HUES64 (cell line): ENCODE results near the gene NFIB.

Experiments
- H3K27ac ChIP-seq: 2 replicates; pipeline ENCODE4 v1.7.0; 2013; ENCODE audit warnings: low read depth, low read length, inconsistent platforms
- H3K27me3 ChIP-seq: 2 replicates; pipeline ENCODE4 v1.6.1; 2013; ENCODE audit warnings: mild to moderate bottlenecking, low read length; ENCODE audit not compliant: insufficient read depth
- H3K36me3 ChIP-seq: 2 replicates; pipeline ENCODE4 v1.6.1; 2013; ENCODE audit warnings: mild to moderate bottlenecking, low read length; ENCODE audit not compliant: insufficient read depth
- H3K4me1 ChIP-seq: 2 replicates; pipeline ENCODE4 v1.6.1; 2013; ENCODE audit warnings: mild to moderate bottlenecking, low read length, moderate library complexity; ENCODE audit not compliant: insufficient read depth
- H3K4me3 ChIP-seq: 2 replicates; pipeline ENCODE4 v1.5.1; 2013; ENCODE audit warnings: mild to moderate bottlenecking, low read length, moderate library complexity
- H3K9ac ChIP-seq: 2 replicates; pipeline ENCODE4 v1.6.1; 2013; ENCODE audit warnings: mild to moderate bottlenecking, low read depth, low read length
- H3K9me3 ChIP-seq: 2 replicates; pipeline ENCODE4 v1.6.1; 2013; ENCODE audit warnings: low read depth, low read length; ENCODE audit not compliant: insufficient read depth
- WGBS: fragments of 150-250, 120-280 bp; methylation state at CpG from one replicate; pipeline ENCODE4 v1.1.7; 2013; ENCODE audit warnings: missing lambda C conversion rate; 5-methylcytosine and 5-hydroxymethylcytosine counted together

Gene NFIB

DNA sequence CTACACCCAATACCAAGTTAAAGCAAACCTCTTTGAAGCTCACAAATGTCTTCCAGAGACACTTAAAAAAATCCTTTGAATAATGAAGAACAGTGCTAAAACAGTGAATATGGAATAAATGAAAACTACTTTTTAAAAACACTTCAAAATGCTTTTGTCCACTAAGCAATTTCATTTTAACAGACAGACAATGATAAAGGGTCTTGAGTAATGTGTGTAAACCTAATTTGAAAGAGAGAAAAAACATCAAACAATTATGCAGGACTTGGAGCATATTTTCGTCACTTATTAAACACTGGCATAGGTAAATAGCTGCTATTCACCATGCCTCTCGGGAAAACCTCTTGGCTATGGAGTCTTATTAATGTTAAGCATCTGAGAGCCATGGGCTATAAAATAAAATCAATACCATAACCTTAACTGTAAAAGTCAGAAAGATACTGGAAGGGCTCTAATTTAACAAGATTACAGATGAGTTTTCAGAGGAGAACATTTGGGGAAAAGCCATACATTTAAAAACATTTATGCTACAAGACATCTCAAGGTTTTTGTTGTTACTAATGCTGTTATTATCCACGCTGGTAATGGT is 177.8 kb downstream of the NFIB start:
- Histone ChIP-seq H3K4me3 (no peak overlapping the region), H3K4me1 (no peaks in the 10 kb centered on the region), H3K36me3 (no peaks in the 10 kb centered on the region), H3K9ac (no peak overlapping the region), H3K27ac (no peak overlapping the region), H3K27me3 (no peaks in the 10 kb centered on the region), H3K9me3 (no peaks in the 10 kb centered on the region)
- WGBS: 83% methylated on average over 1 of the region's 3 CpGs

DNA sequence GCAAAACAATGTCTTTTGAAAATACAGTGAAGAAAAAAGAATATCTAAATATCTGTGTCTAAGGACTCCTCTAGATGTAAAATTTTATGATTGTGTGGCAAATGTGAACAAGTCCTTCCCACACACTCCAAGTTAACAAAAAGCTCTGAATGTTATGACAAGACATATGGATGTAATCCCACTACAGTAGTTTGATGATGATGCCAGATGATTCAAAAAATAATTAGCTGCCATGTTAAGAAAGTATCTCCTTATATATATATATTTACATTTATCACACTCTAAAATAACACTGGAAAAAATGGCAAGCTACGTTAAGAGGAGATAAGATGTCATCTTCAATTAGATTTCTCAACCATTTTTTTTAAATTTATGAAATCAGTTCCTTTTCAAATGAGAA is 178.5 kb downstream of the NFIB start:
- H3K27me3 ChIP-seq: no peaks in the 10 kb centered on the region
- H3K4me1 ChIP-seq: no peaks in the 10 kb centered on the region
- H3K36me3 ChIP-seq: no peaks in the 10 kb centered on the region
- H3K9me3 ChIP-seq: no peaks in the 10 kb centered on the region
- no peak overlapping the region for H3K4me3 ChIP-seq
- WGBS: no CpG with 5 or more reads among the region's 1 CpG
- no peak overlapping the region for H3K9ac ChIP-seq
- no peak overlapping the region for H3K27ac ChIP-seq

DNA sequence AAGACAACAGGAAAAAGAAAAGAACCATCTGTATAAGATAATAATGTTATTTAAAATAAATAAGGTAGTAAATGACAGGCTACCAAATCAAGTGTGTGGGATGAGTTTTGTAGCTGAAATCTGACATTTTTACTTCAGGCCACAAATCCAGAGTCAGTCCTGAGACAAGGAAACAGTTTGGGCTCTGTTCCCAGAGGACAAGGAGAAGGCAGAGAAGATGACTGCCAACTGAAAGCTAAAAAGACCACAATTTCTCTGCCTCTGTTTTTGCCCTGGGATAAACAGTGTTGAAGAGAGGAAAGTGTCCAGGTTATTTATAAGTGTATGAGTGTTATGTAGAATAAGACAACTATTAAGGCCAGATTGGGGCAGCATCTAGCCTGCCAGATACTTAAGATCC is 180.5 kb downstream of the NFIB start:
- H3K27ac ChIP-seq: no peak overlapping the region
- no peaks in the 10 kb centered on the region for H3K36me3 ChIP-seq
- no peak overlapping the region for H3K4me3 ChIP-seq
- H3K4me1 ChIP-seq: no peaks in the 10 kb centered on the region
- no peak overlapping the region for H3K9ac ChIP-seq
- no peaks in the 10 kb centered on the region for H3K9me3 ChIP-seq
- H3K27me3 ChIP-seq: no peaks in the 10 kb centered on the region

DNA sequence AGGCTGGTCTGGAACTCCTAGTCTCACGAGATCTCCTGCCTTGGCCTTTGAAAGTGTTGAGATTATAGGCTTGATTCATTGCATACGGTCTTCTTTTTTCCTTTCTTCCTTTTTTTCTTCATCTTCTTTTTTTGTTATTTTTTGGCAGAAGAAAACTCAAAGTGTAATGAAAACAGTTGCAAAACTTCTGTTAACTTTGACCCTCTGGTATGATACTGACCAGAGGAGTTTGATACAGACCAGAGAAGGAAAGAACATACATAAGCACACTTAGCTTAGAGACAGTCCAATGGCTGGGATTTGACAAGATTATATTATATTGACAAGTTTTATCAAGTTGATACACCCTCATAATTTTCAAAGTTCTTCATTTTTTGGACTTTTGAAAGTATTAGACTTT is 181.2 kb downstream of the NFIB start:
- Histone ChIP-seq H3K36me3 (no peaks in the 10 kb centered on the region), H3K4me3 (no peak overlapping the region), H3K27me3 (no peaks in the 10 kb centered on the region), H3K27ac (no peak overlapping the region), H3K4me1 (no peaks in the 10 kb centered on the region), H3K9me3 (no peaks in the 10 kb centered on the region), H3K9ac (no peak overlapping the region)
- 89% methylated on average over 1 of the region's 2 CpGs for WGBS

DNA sequence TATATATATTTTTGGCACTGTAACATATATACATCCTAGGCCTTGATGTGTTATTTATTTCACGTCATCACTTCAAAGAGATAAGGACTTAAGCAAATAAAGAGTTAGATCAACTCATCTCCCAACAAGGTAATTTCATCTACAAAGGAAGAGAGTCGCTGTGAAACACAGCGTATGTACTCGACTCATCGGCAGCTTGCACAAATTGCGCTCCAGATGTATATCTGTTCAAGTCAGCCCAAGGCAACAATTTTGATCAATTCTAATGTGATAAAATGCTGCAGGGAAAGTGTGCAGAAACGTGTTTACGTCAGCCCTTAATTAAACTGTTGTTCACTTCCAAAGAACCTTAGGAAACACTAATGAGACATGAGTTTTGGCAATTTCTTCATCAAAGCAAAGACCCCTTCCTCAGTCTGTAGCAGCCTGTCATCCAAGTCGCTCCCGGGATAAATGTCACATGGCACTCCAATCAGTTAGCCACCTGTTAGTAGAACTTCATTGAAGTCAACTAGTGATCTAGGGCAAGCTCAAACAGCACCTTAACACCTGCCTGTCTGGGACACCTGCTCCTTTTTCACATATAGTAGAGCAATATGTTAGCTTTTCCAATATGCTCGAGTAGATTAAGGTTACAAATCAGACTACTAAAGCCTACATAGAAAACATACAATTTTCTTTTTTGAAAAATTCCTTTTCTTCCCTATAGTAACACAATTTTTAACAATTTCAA is 182.4 kb downstream of the NFIB start:
- Histone ChIP-seq H3K4me1 (no peaks in the 10 kb centered on the region), H3K9me3 (no peaks in the 10 kb centered on the region), H3K4me3 (no peak overlapping the region), H3K27ac (no peak overlapping the region), H3K36me3 (no peaks in the 10 kb centered on the region), H3K27me3 (no peaks in the 10 kb centered on the region), H3K9ac (no peak overlapping the region)
- WGBS: 94% methylated on average over 11 of the region's 11 CpGs

DNA sequence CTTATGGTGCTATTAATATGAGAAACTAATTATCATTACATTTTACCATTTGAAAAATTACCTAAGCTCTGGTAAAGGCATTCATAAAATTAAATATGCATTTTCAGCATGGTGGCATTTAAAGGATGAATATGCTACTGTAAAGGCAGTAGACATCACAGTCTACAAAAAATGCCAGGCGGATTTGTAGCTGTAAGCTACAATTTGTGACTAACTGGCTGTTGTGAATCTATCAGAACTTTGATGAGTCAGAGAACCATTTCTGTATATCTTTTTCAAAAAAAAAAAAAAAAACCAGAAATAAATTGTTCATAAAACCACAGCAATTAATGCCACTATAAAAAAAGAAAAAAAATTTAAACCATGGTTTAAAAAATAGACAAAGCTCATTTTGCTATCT is 186.3 kb downstream of the NFIB start:
- H3K27ac ChIP-seq: no peak overlapping the region
- WGBS: 85% methylated on average over 1 of the region's 1 CpG
- H3K4me1 ChIP-seq: no peaks in the 10 kb centered on the region
- H3K36me3 ChIP-seq: no peaks in the 10 kb centered on the region
- no peaks in the 10 kb centered on the region for H3K9me3 ChIP-seq
- no peaks in the 10 kb centered on the region for H3K27me3 ChIP-seq
- no peak overlapping the region for H3K4me3 ChIP-seq
- H3K9ac ChIP-seq: no peak overlapping the region

DNA sequence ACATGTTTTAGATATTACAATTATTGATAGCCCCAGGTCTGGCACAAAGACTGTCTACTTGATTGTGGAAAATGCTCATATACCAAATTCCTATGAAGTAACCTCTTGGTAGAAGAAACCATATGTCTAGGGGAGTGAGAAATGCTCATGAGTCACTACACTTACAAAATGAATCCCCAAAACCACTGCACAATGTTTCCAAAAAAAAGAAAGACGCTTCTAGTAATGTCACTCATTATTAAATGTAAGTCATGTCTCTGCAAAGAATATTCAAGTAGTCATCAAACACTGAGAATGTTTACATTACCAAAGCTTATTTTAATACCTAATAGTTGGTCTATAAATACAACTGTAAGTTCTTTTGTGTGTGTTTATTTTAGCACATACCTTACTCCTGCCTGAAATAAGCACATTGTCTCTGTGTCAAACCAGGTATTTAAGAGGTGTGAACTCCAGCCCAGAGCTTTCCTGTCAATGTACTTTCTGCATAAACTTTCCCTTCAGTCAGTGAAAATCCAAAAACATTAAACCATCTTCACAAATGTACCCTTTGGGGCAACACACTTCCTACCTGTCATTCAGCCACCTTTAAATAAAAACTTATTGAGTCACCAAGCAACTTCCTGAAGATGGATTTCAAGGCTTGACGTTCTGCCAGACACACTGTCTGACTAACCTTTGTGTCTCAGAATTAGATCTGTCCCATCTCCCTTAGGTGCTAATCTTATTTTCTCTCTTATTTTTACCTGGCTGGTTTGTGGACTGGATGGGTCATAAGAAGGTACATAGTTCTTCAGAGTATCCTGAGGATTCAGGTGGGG is 194.0 kb downstream of the NFIB start:
- Histone ChIP-seq H3K9me3 (no peaks in the 10 kb centered on the region), H3K27ac (no peak overlapping the region), H3K9ac (no peak overlapping the region), H3K4me1 (peaks cover 12% of the 10 kb centered on the region; the same call in 1 of the 2 replicates), H3K36me3 (no peaks in the 10 kb centered on the region), H3K4me3 (no peak overlapping the region), H3K27me3 (no peaks in the 10 kb centered on the region)
- 88% methylated on average over 1 of the region's 2 CpGs for WGBS

DNA sequence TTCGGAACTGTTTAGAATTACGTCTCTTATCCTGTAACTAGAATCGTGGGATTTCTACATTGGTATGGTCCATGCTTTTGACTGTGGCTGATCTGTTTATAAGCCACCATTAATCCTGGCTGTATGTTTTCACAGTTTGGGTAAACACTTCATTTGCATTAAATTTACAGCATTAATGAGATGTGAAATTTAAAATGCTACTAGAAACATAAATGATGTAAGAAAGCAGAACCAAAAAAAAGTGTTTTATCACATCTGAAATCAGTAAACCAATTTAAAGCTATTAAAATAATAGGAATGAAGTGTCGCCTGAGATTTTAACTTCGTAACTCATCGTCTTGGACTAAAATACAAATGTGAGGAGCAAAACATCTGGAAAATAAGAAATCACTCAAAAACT is 201.7 kb downstream of the NFIB start:
- Histone ChIP-seq H3K36me3 (no peaks in the 10 kb centered on the region), H3K4me1 (peaks cover 22% of the 10 kb centered on the region), H3K27ac (no peak overlapping the region), H3K4me3 (no peak overlapping the region), H3K27me3 (no peaks in the 10 kb centered on the region), H3K9ac (no peak overlapping the region), H3K9me3 (no peaks in the 10 kb centered on the region)
- 96% methylated on average over 6 of the region's 6 CpGs for WGBS

DNA sequence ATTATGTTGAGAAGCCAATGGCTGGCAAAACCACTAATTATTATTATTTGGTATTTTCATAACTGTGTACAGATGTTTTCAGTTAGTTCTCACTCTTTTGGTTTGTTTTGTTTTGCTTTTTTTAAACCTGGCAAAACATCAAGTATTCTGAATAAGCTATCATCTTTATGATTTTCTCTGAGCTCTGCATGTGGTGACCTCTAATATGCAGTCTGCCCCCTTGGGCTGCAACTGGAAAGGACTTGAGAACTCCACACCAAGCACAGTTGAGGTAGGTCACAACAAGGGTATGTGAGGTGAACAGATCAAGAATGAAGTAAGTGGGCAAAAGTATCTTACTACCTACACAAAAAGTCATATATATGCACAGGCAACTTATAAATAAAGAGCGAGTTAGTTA is 202.2 kb downstream of the NFIB start:
- no peak overlapping the region for H3K9ac ChIP-seq
- H3K4me1 ChIP-seq: peaks cover 27% of the 10 kb centered on the region
- H3K27me3 ChIP-seq: no peaks in the 10 kb centered on the region
- no peak overlapping the region for H3K27ac ChIP-seq
- no peaks in the 10 kb centered on the region for H3K9me3 ChIP-seq
- no peaks in the 10 kb centered on the region for H3K36me3 ChIP-seq
- H3K4me3 ChIP-seq: no peak overlapping the region
- 88% methylated on average over 1 of the region's 1 CpG for WGBS

DNA sequence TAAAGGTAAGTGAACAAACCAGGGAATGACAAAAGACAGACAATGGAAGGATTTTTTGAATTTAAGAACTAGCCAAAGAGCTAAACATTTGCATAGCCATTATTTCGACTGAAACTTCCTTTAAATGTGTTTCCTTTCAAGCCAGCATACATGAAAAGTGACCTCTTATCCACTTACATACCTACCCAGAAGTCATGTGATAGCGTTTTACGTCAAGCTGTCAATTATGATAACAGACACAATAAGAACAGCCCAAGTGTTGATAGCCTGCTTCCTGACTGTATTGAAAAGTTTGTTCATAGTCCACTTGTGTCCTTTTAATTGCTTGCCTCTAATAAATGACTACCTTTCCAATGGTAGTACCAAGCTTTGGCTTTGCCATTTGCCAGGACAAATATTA is 206.0 kb downstream of the NFIB start:
- no peak overlapping the region for H3K27ac ChIP-seq
- WGBS: 49% methylated on average over 3 of the region's 3 CpGs

DNA sequence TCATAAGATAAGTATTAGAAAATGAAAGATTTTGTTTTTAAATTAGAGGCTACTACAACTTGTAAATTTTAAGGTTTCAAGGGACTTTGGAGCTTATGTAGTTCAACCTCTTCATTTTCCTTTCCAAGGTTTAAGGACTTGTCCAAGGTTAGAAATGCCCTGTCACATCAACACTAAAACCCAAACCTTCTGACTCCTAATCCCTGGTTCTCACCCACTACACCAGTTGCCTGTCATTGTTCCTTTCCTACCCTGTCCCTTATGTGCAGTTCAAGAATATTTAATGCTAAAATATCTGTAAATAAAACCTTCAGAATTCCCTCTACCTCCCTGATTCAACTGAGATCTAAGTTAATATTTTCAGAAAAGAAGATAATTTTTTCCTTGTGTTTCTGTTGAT is 206.4 kb downstream of the NFIB start:
- Histone ChIP-seq H3K27ac (no peak overlapping the region), H3K9me3 (no peaks in the 10 kb centered on the region), H3K4me1 (peaks cover 26% of the 10 kb centered on the region), H3K36me3 (no peaks in the 10 kb centered on the region), H3K4me3 (no peak overlapping the region), H3K9ac (no peak overlapping the region), H3K27me3 (no peaks in the 10 kb centered on the region)

More for the DNA sequence above, 206.0 kb downstream of the NFIB start:
- peaks cover 26% of the 10 kb centered on the region for H3K4me1 ChIP-seq
- H3K9ac ChIP-seq: no peak overlapping the region
- no peaks in the 10 kb centered on the region for H3K36me3 ChIP-seq
- no peaks in the 10 kb centered on the region for H3K9me3 ChIP-seq
- H3K27me3 ChIP-seq: no peaks in the 10 kb centered on the region
- H3K4me3 ChIP-seq: no peak overlapping the region
